PC-9 (cell line): Measurements from ENCODE around the gene CCDC201.

ENCODE experiments used
- EZH2 ChIP-seq: fragments of 200-600 bp; sonication (generic); IDR thresholded peaks from 2 replicates; pipeline ENCODE4 v1.8.0; 2017; ENCODE audit warnings: antibody characterized with exemption, low read depth
- TF ChIP-seq, protein P1 (sequence below): fragments of 200-600 bp; sonication (generic); conservative IDR thresholded peaks from 2 replicates; pipeline ENCODE4 v1.6.1; 2017; ENCODE audit warnings: mixed run types, antibody characterized with exemption, mild to moderate bottlenecking, moderate library complexity

DNA sequence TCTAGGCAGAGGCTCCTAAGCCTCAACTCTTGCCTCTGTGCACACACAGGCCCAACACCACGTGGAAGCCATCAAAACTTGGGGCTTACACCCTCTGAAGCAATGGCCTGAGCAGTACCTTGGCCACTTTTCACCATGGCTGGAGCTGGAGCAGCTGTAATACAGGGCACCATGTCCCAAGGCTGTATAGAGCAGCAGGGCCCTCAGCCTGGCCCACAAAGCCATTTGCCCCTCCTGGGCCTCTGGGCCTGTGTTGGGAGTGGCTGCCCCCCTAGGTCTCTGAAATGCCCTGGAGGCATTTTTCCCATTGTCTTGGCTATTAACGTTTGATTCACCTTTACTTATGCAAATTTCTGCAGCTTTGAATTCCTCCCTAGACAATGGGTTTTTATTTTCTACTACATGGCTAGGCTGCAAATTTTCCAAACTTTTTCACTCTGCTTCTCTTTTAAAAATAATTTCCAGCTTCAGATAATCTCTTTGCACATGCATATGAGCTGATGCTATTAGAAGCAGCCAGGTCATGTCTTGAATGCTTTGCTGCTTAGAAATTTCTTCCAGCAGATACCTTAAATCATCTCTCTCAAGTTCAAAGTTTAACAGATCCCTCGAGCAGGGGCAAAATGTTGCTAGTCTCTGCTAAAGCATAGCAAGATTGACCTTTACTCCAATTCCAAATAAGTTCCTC, 5.7 kb upstream of the CCDC201 start:
- TF ChIP-seq, protein P1, sequence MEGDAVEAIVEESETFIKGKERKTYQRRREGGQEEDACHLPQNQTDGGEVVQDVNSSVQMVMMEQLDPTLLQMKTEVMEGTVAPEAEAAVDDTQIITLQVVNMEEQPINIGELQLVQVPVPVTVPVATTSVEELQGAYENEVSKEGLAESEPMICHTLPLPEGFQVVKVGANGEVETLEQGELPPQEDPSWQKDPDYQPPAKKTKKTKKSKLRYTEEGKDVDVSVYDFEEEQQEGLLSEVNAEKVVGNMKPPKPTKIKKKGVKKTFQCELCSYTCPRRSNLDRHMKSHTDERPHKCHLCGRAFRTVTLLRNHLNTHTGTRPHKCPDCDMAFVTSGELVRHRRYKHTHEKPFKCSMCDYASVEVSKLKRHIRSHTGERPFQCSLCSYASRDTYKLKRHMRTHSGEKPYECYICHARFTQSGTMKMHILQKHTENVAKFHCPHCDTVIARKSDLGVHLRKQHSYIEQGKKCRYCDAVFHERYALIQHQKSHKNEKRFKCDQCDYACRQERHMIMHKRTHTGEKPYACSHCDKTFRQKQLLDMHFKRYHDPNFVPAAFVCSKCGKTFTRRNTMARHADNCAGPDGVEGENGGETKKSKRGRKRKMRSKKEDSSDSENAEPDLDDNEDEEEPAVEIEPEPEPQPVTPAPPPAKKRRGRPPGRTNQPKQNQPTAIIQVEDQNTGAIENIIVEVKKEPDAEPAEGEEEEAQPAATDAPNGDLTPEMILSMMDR = no peak
- no peak for TF ChIP-seq EZH2
